Tibial nerve (tissue), 4 donors: ENCODE measurements around the gene PIP4K2C. TPM values are rescaled to one million over a fixed set of nuclear protein-coding genes. Genes with fewer than 3 reads are reported as not detected.

Experiments used
- DNase-seq, 2 donors: peaks; one replicate each; pipeline ENCODE4 v3.0.0-alpha.2; 2019; ENCODE audit warnings: low spot score in 2 of 2
- H3K27ac ChIP-seq, 4 donors: fragments of 200-600 bp; sonication (generic) in 3 of 4; one replicate each; pipeline ENCODE4 v1.5.1; 2017 to 2019; ENCODE audit warnings: mild to moderate bottlenecking in 1 of 4
- H3K27me3 ChIP-seq, 2 donors: fragments of 200-600 bp; sonication (generic) in 1 of 2; one replicate each; pipeline versions ENCODE4 v1.5.1 to v1.6.0; 2017 to 2019
- H3K36me3 ChIP-seq, 3 donors: fragments of 200-600 bp; sonication (generic); one replicate each; pipeline ENCODE4 v1.5.1; 2018 to 2019
- H3K4me1 ChIP-seq, 4 donors: fragments of 200-600 bp; sonication (generic) in 3 of 4; one replicate each; pipeline ENCODE4 v1.5.1; 2017 to 2019
- H3K4me3 ChIP-seq, 4 donors: fragments of 200-600 bp; sonication (generic) in 3 of 4; one replicate each; pipeline ENCODE4 v1.5.1; 2017 to 2019; ENCODE audit warnings: mild to moderate bottlenecking in 1 of 4, moderate library complexity in 1 of 4
- H3K9me3 ChIP-seq, 4 donors: fragments of 200-600 bp; sonication (generic) in 3 of 4; one replicate each; pipeline ENCODE4 v1.5.1; 2017 to 2019
- CTCF ChIP-seq, 5 experiments: fragments of 200-600 bp in 3 of 5; fragments of 450-650 bp in 2 of 5; sonication (generic) in 3 of 5; IDR thresholded peaks; one replicate each; pipeline ENCODE4 v1.5.1; 2016 to 2019; ENCODE audit warnings: antibody characterized with exemption in 5 of 5, mild to moderate bottlenecking in 3 of 5, moderate library complexity in 2 of 5
- EP300 ChIP-seq, 2 donors: sonication (generic); formaldehyde crosslinking; IDR thresholded peaks; one replicate each; pipeline ENCODE4 v1.6.1; 2017; ENCODE audit warnings: antibody characterized with exemption in 2 of 2, mild to moderate bottlenecking in 1 of 2
- POLR2A ChIP-seq, 2 donors: fragments of 450-650 bp; IDR thresholded peaks; one replicate each; pipeline ENCODE4 v1.6.1; 2017; ENCODE audit warnings: antibody characterized with exemption in 2 of 2, mild to moderate bottlenecking in 2 of 2, moderate library complexity in 2 of 2
- WGBS, 2 donors: methylation state at CpG; one replicate each; pipeline ENCODE4 v1.1.5; 2018; 5-methylcytosine and 5-hydroxymethylcytosine counted together
- total RNA-seq, 4 donors: library from RNA; depleted of rRNA; stranded (reverse); fragments of >200 nt; gene quantifications; one replicate each; pipeline ENCODE4 v1.1.0, GENCODE V29; 2016

The PIP4K2C gene
- total RNA-seq, 4 donors from 2014 or later = 29.5 to 67.7 (median 35.9) TPM

GRCh38 chr12:57546438-57547287 lies 44.3 kb upstream of the PIP4K2C start, which contains the start of gene DCTN2:
DCTN2 (minus strand) TSS chr12:57547192; CDS start chr12:57547063, 129 bp downstream.
- TF ChIP-seq CTCF (IDR thresholded peaks at IDR 0.05) (peak in 3 of 5 experiments; percentile 6 to 25 (median 8)), EP300 (IDR thresholded peaks at IDR 0.05) (peak in 1 of 2 donors; percentile 73), POLR2A (IDR thresholded peaks at IDR 0.05) (peak in 1 of 2 donors; percentile 51)
- Histone ChIP-seq H3K27ac (peak within 1 kb of the TSS; percentile 89 to 95 (median 92)), H3K4me3 (peak within 1 kb of the TSS; percentile 83 to 99 (median 92)), H3K9me3 (no peaks in the 10 kb centered on the region), H3K27me3 (peaks cover 2 to 28% of the 10 kb centered on the region in 2 donors), H3K4me1 (peaks cover 3 to 51% (median 23%) of the 10 kb centered on the region in 4 donors), H3K36me3 (peaks cover 0 to 20% (median 0%) of the 10 kb centered on the region in 3 donors)
- 1% methylated on average over 54 to 55 of the region's 56 CpGs for WGBS, 2 donors
- DNase-seq = peak; percentile 94 to 96

- Histone ChIP-seq H3K27me3 (peaks cover 2 to 28% of the 10 kb centered on the region in 2 donors), H3K4me3 (peak overlapping the region; percentile 83 to 99 (median 92)), H3K4me1 (peaks cover 3 to 51% (median 22%) of the 10 kb centered on the region in 4 donors), H3K9me3 (no peaks in the 10 kb centered on the region), H3K27ac (peak overlapping the region in 3 of 4 donors; percentile 89 to 95 (median 93)), H3K36me3 (peaks cover 0 to 12% (median 0%) of the 10 kb centered on the region in 3 donors)
- TF ChIP-seq POLR2A (IDR thresholded peaks at IDR 0.05) (no peak), EP300 (IDR thresholded peaks at IDR 0.05) (no peak), CTCF (IDR thresholded peaks at IDR 0.05) (no peak)
- no peak for DNase-seq
- 21 to 22% methylated on average over 9 of the region's 9 CpGs for WGBS, 2 donors
Observed at GRCh38 chr12:57547288-57548012, 43.5 kb upstream of the PIP4K2C start.

- H3K27me3 ChIP-seq = peaks cover 2 to 28% of the 10 kb centered on the region in 2 donors
- 94 to 95% methylated on average over 2 of the region's 2 CpGs for WGBS, 2 donors
- no peak overlapping the region for H3K4me3 ChIP-seq
- H3K36me3 ChIP-seq = peaks cover 0 to 7% (median 0%) of the 10 kb centered on the region in 3 donors
- no peaks in the 10 kb centered on the region for H3K9me3 ChIP-seq
- no peak for DNase-seq
- TF ChIP-seq CTCF (IDR thresholded peaks at IDR 0.05) (no peak), EP300 (IDR thresholded peaks at IDR 0.05) (no peak), POLR2A (IDR thresholded peaks at IDR 0.05) (no peak)
- no peak overlapping the region for H3K27ac ChIP-seq
- peaks cover 3 to 51% (median 22%) of the 10 kb centered on the region in 4 donors for H3K4me1 ChIP-seq
Observed at GRCh38 chr12:57548013-57548315, 43.0 kb upstream of the PIP4K2C start.

DNA sequence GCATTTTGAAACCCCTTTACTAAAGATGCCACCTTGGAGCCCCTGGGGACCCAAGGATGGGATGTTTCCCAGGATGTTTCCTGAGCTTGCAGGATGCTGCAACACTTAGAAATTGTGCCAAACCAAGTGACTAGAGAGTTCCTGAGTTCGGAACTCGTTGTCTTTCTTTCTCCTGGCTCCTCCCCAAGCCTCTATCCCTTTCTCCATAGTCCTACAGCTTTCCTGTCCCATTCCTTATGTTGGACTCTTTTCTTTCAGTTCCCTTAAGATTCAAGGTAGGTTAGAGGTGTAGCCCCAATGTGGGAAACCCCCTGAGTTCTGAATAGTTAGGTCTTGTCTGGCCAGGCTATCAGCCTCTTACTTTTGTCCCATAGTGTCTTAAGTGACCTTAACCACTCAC lies 42.5 kb upstream of the PIP4K2C start:
- peaks cover 2 to 28% of the 10 kb centered on the region in 2 donors for H3K27me3 ChIP-seq
- 57 to 65% methylated on average over 2 of the region's 2 CpGs for WGBS, 2 donors
- peaks cover 0 to 3% (median 0%) of the 10 kb centered on the region in 3 donors for H3K36me3 ChIP-seq
- no peak for TF ChIP-seq POLR2A (IDR thresholded peaks at IDR 0.05)
- no peak for TF ChIP-seq CTCF (IDR thresholded peaks at IDR 0.05)
- TF ChIP-seq EP300 (IDR thresholded peaks at IDR 0.05) = no peak
- no peaks in the 10 kb centered on the region for H3K9me3 ChIP-seq
- peaks cover 3 to 47% (median 22%) of the 10 kb centered on the region in 4 donors for H3K4me1 ChIP-seq
- H3K4me3 ChIP-seq = no peak overlapping the region
- no peak overlapping the region for H3K27ac ChIP-seq
- no peak for DNase-seq
